A549 (cell line): ENCODE results near the gene GEN1.

ENCODE experiments used
- CTCF ChIP-seq: fragments of >200 bp; sonication (Bioruptor Twin); formaldehyde crosslinking; IDR thresholded peaks from 3 replicates; pipeline ENCODE4 v1.5.1; 2016
- PHF8 ChIP-seq: fragments of 200-600 bp; sonication (generic); IDR thresholded peaks from 2 replicates; pipeline ENCODE4 v1.6.1; 2016; ENCODE audit warnings: low read depth, mild to moderate bottlenecking, antibody characterized with exemption, moderate library complexity, borderline replicate concordance

- TF ChIP-seq CTCF (no peak), PHF8 (no peak)
Observed at GRCh38 chr2:17749753-17750438, 4.0 kb upstream of the GEN1 start.
